SH-SY5Y (cell line): ENCODE measurements around the gene PTMA.

ENCODE experiments used
- GATA2 ChIP-seq: IDR thresholded peaks from 2 replicates; pipeline ENCODE4 v1.6.1; 2011; ENCODE audit warnings: mild to moderate bottlenecking, low read depth, low read length
- GATA3 ChIP-seq: IDR thresholded peaks from 2 replicates; pipeline ENCODE4 v1.6.1; 2011; ENCODE audit warnings: low read depth, mild to moderate bottlenecking, low read length, moderate library complexity

DNA sequence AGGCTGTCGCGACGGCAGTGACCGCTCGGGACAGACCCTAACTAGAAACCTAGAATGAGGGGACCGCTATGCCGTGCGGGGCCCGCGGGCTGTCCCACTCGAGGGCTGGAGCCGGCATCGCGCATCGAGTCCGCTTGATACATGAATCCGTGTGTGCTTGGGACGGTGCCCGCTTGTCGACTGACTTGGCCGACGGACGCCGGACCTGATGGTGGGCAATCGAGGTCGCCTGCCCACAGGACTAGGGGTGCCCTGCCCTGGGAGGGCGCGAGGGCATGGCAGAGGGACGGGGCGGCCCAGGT, 749 bp upstream of the PTMA start:
- TF ChIP-seq GATA2 (no peak), GATA3 (no peak)
